ENCODE data around the gene STIMATE.
A peak's percentile ranks its signal among the peaks of the same experiment; 100 is the strongest.

STIMATE gene

DNA sequence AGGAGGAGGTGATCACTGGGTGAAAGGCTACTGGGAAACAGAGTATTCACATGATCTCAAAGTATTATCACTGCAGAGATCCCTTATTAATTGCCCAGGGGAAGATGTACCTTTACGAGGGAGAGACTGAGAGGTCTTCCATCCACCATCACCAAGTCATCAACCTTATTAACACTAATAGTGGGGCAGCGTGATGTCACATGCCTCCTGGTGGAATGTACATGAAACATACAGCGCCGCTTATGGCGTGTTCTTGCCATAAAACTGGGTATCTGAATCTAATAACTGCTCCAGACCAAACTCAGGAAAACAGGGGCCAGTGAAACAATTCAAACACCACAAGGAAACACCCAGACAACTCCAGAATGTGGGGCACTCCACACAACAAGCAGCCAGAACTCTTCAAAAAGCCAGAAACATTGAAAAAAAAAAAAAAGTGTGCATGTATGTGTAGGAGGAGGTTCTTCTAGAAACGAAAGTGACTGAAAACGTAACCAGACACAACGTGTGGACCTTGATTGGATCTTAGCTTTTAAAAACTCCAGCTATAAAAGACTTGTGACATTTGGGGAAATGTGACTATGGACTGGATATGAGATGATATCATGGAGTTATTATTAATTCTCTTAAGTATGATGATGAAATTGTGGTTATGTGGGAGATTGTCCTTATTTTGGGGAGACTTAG, 4.6 kb downstream of the STIMATE start:
- peak overlapping the region in 1 of 2 donors; percentile 44 for H3K4me3 ChIP-seq (ENCODE audit: low read depth in 1 of 2, low read length in 2 of 2)
- peaks cover 14 to 22% of the 10 kb centered on the region in 2 donors for H3K4me1 ChIP-seq (ENCODE audit: control insufficient read depth in 1 of 2, insufficient read depth in 2 of 2, low read length in 2 of 2)
- H3K36me3 ChIP-seq (ENCODE audit: control insufficient read depth in 1 of 2, insufficient read depth in 2 of 2, low read length in 2 of 2), result no peaks in the 10 kb centered on the region
- no peaks in the 10 kb centered on the region for H3K9me3 ChIP-seq (ENCODE audit: control insufficient read depth in 1 of 2, low read length in 2 of 2)
- no peaks in the 10 kb centered on the region for H3K27me3 ChIP-seq (ENCODE audit: low read depth, low read length)
- peak overlapping the region; percentile 42 for H3K27ac ChIP-seq (ENCODE audit: low read length)

DNA sequence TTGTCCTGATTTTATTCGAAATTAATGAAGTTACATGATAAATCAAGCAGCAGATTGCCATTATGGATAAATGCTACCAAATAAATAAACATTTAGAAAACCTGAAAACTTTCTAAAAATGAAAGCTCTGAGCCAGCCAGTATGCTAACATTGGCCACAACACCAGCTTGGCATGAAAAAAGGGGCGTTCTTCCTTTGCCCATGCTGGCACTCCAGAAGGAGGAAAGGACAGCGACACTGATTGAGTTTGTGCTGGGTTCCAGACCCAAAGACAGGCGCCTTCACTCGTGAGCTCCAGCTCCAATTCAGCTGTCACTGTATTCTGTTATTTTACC, 5.1 kb downstream of the STIMATE start:
- Histone ChIP-seq H3K27me3 (ENCODE audit: low read depth, low read length) (no peaks in the 10 kb centered on the region), H3K36me3 (ENCODE audit: control insufficient read depth in 1 of 2, insufficient read depth in 2 of 2, low read length in 2 of 2) (no peaks in the 10 kb centered on the region), H3K27ac (ENCODE audit: low read length) (no peak overlapping the region), H3K9me3 (ENCODE audit: control insufficient read depth in 1 of 2, low read length in 2 of 2) (no peaks in the 10 kb centered on the region), H3K4me3 (ENCODE audit: low read depth in 1 of 2, low read length in 2 of 2) (peak overlapping the region in 1 of 2 donors; percentile 44), H3K4me1 (ENCODE audit: control insufficient read depth in 1 of 2, insufficient read depth in 2 of 2, low read length in 2 of 2) (peaks cover 14 to 21% of the 10 kb centered on the region in 2 donors)

DNA sequence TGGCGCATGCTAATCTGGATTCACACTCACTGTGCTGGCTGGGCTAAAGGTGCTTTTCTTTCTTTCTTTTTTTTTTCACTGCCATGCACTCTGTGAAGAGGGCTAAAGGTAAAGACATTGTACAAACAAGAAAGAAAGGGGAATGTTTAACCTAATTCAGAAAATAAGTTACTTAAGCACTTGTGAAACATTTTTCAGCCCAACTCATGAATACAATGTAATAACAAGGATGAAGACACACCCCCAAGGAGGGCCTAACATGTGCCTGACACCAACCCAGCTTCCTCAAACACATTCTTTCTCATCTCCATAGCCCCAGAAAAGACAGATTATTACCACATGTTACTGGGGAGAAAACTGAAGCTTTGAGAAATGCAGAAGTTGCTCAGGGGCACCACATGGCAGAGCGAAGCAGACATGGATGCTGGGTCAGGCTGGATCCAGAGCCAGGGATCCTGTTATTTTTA, 5.7 kb downstream of the STIMATE start:
- peaks cover 14 to 18% of the 10 kb centered on the region in 2 donors for H3K4me1 ChIP-seq (ENCODE audit: control insufficient read depth in 1 of 2, insufficient read depth in 2 of 2, low read length in 2 of 2)

DNA sequence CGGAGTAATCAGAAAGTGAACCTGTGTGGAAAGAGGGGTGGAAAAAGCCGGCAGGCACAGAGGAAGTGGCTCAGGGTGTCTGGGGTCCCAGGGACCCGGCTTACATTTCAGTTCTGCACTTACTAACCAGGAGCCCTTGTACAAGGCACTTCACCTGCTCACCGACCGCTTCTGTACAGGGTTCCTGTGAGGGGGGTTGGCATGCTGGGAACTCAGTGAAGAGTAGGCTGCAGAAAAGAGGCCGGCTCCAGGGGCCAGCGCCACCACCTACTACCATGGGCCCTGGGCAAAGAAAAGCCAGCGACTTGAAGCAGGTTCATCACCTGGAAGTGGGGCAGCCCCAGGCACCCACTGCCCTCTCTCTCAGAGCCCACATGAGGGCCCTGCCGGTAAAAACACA, 6.2 kb downstream of the STIMATE start:
- Histone ChIP-seq H3K4me1 (ENCODE audit: control insufficient read depth in 1 of 2, insufficient read depth in 2 of 2, low read length in 2 of 2) (peaks cover 13 to 14% of the 10 kb centered on the region in 2 donors), H3K36me3 (ENCODE audit: control insufficient read depth in 1 of 2, insufficient read depth in 2 of 2, low read length in 2 of 2) (no peaks in the 10 kb centered on the region), H3K9me3 (ENCODE audit: control insufficient read depth in 1 of 2, low read length in 2 of 2) (no peaks in the 10 kb centered on the region), H3K27me3 (ENCODE audit: low read depth, low read length) (no peaks in the 10 kb centered on the region), H3K4me3 (ENCODE audit: low read depth in 1 of 2, low read length in 2 of 2) (no peak overlapping the region), H3K27ac (ENCODE audit: low read length) (no peak overlapping the region)

More for the DNA sequence above, 5.7 kb downstream of the STIMATE start:
- no peaks in the 10 kb centered on the region for H3K36me3 ChIP-seq (ENCODE audit: control insufficient read depth in 1 of 2, insufficient read depth in 2 of 2, low read length in 2 of 2)
- H3K4me3 ChIP-seq (ENCODE audit: low read depth in 1 of 2, low read length in 2 of 2), result no peak overlapping the region
- no peaks in the 10 kb centered on the region for H3K27me3 ChIP-seq (ENCODE audit: low read depth, low read length)
- no peak overlapping the region for H3K27ac ChIP-seq (ENCODE audit: low read length)
- no peaks in the 10 kb centered on the region for H3K9me3 ChIP-seq (ENCODE audit: control insufficient read depth in 1 of 2, low read length in 2 of 2)

DNA sequence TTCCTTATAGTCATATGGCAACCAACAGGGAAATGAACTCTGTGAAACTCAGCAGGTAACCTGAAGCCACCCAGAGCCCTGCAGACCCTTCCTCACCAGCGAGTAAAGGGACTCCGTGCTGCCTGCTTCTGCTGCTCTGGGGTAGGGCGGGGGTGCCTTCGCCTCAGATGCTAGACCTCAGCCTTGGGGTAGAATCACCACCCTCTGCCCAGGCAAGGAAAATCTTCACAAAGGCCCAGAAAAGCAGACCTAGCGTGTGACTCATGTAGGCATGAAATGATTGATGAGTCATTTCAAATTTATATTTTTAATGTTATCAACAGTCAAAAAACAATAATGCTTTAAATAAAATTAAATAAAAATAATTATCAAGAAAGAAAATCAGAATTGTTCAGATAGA, 6.6 kb downstream of the STIMATE start:
- Histone ChIP-seq H3K4me3 (ENCODE audit: low read depth in 1 of 2, low read length in 2 of 2) (no peak overlapping the region), H3K9me3 (ENCODE audit: control insufficient read depth in 1 of 2, low read length in 2 of 2) (no peaks in the 10 kb centered on the region), H3K27ac (ENCODE audit: low read length) (no peak overlapping the region), H3K4me1 (ENCODE audit: control insufficient read depth in 1 of 2, insufficient read depth in 2 of 2, low read length in 2 of 2) (peaks cover 11 to 14% of the 10 kb centered on the region in 2 donors), H3K36me3 (ENCODE audit: control insufficient read depth in 1 of 2, insufficient read depth in 2 of 2, low read length in 2 of 2) (peaks cover under 1% of the 10 kb centered on the region in 2 donors), H3K27me3 (ENCODE audit: low read depth, low read length) (no peaks in the 10 kb centered on the region)

DNA sequence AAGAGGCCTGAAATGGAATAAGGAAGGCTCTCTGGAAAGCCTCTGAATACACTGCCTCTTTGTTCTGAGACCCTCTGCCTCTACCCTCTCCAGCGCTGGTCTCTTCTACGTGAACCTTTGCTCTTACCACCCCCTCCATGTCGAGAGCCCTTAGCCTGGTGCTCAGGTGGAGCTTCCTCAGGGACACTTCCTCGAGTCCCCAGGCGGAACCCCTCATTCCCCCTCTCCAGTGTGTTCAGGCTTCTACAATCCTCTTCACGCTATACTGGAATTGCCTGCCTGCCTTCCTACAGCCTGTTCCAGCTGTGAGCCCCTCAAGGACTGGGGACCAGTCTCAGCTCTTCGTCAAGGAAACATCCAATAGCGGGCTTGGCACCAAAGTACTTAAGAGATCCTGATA, 7.4 kb downstream of the STIMATE start:
- Histone ChIP-seq H3K36me3 (ENCODE audit: control insufficient read depth in 1 of 2, insufficient read depth in 2 of 2, low read length in 2 of 2) (peaks cover 6% of the 10 kb centered on the region in 2 donors), H3K27ac (ENCODE audit: low read length) (no peak overlapping the region)

DNA sequence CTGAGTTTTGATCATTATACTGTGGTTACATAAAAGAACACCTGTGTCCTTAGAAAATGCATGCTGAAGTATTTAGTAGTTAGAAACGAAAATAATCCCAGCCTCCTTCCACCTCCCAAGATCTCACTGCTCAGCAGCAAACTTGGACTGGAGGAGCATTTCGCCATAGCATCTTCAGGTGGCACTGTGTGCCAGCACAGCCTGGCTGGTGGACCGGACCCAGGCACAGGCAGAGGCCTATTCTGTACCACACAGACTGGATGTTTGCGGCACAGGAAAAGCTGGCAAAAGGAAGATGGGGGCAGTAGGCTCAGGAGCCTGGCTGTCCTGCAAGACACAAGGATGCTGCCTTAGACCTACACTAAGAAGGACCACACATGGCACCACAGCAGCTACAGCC, 10.2 kb downstream of the STIMATE start:
- Histone ChIP-seq H3K27me3 (ENCODE audit: low read depth, low read length) (no peaks in the 10 kb centered on the region), H3K4me3 (ENCODE audit: low read depth in 1 of 2, low read length in 2 of 2) (no peak overlapping the region), H3K9me3 (ENCODE audit: control insufficient read depth in 1 of 2, low read length in 2 of 2) (no peaks in the 10 kb centered on the region), H3K36me3 (ENCODE audit: control insufficient read depth in 1 of 2, insufficient read depth in 2 of 2, low read length in 2 of 2) (peaks cover 6% of the 10 kb centered on the region in 2 donors), H3K4me1 (ENCODE audit: control insufficient read depth in 1 of 2, insufficient read depth in 2 of 2, low read length in 2 of 2) (peaks cover 0 to 9% of the 10 kb centered on the region in 2 donors), H3K27ac (ENCODE audit: low read length) (no peak overlapping the region)

More for the DNA sequence above, 7.4 kb downstream of the STIMATE start:
- no peaks in the 10 kb centered on the region for H3K27me3 ChIP-seq (ENCODE audit: low read depth, low read length)
- no peaks in the 10 kb centered on the region for H3K9me3 ChIP-seq (ENCODE audit: control insufficient read depth in 1 of 2, low read length in 2 of 2)
- H3K4me1 ChIP-seq (ENCODE audit: control insufficient read depth in 1 of 2, insufficient read depth in 2 of 2, low read length in 2 of 2), result peaks cover 7 to 14% of the 10 kb centered on the region in 2 donors
- H3K4me3 ChIP-seq (ENCODE audit: low read depth in 1 of 2, low read length in 2 of 2), result no peak overlapping the region

DNA sequence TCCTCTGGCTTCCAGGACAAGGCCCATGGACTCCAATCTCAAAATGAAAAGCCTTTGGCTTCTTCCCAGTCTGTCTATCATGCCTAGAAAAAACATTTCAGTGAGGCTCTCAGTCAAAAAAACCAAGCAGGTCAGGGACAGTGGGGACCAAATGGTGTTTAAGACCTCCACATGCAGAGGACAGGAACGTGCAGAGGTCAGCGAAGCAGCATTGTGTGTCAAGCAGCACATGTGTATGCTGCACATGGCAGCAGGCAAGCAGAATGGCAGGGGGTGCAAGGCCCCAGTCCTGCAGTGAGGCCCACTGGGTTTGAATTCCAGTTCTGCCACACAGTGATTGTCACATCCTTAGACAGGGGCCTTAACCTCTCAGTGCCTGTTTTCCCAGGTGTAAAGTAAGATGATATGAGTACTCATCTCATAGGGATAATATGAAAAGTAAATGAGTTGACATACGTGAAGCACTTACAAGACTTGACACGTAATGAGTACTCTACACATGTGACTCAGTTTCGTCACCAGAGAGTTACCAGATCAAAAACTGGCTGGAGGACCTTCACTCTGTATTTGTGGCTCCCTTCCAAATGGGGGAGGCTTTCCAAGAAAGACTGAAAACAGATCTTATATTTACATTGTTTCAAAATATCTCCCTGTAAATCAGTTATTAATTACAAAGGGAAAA, 11.2 kb downstream of the STIMATE start:
- Histone ChIP-seq H3K9me3 (ENCODE audit: control insufficient read depth in 1 of 2, low read length in 2 of 2) (no peaks in the 10 kb centered on the region), H3K36me3 (ENCODE audit: control insufficient read depth in 1 of 2, insufficient read depth in 2 of 2, low read length in 2 of 2) (peaks cover 6% of the 10 kb centered on the region in 2 donors), H3K27ac (ENCODE audit: low read length) (no peak overlapping the region), H3K4me1 (ENCODE audit: control insufficient read depth in 1 of 2, insufficient read depth in 2 of 2, low read length in 2 of 2) (no peaks in the 10 kb centered on the region), H3K4me3 (ENCODE audit: low read depth in 1 of 2, low read length in 2 of 2) (no peak overlapping the region), H3K27me3 (ENCODE audit: low read depth, low read length) (no peaks in the 10 kb centered on the region)

DNA sequence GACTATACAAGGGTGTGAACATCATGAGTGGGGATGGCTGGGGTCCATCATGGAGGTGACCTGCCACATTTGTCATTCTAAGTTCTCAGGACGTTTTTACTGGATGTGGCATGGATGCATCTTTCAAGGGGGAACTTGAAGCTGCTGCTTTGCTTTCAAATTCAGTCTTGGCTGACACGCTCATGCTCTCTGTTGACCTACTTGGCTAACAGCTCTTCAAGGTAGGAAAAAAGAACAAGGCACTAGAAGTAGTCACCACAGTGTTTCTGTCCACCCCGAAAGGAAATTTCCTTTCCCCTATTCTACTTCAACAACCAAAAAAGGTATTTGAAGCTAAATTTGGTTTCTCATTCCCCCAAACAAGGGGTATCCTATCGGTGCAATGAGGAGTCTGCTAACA, 15.0 kb downstream of the STIMATE start:
- Histone ChIP-seq H3K4me3 (ENCODE audit: low read depth in 1 of 2, low read length in 2 of 2) (no peak overlapping the region), H3K36me3 (ENCODE audit: control insufficient read depth in 1 of 2, insufficient read depth in 2 of 2, low read length in 2 of 2) (peaks cover 6 to 7% of the 10 kb centered on the region in 2 donors), H3K4me1 (ENCODE audit: control insufficient read depth in 1 of 2, insufficient read depth in 2 of 2, low read length in 2 of 2) (no peaks in the 10 kb centered on the region), H3K9me3 (ENCODE audit: control insufficient read depth in 1 of 2, low read length in 2 of 2) (no peaks in the 10 kb centered on the region), H3K27ac (ENCODE audit: low read length) (no peak overlapping the region), H3K27me3 (ENCODE audit: low read depth, low read length) (no peaks in the 10 kb centered on the region)

DNA sequence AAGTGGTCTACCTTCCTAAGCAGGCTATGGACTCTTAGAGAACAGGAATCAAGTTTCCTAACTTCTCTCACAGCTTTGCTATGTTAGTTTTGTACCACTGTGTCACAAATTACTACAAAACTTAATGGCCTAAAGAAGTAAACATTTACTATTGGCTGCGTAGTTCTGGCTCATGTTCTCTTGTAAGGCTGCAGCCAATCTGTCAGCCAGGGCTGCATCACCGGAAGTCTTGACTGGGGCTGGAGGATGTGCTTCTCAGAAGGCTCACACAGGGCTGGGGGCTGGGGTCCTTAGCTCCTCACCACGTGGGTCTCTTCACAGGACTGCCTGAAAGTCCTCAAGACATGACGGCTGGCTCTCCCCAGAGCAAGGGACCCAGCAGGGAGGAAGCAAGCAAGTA, 15.5 kb downstream of the STIMATE start:
- Histone ChIP-seq H3K4me3 (ENCODE audit: low read depth in 1 of 2, low read length in 2 of 2) (no peak overlapping the region), H3K4me1 (ENCODE audit: control insufficient read depth in 1 of 2, insufficient read depth in 2 of 2, low read length in 2 of 2) (no peaks in the 10 kb centered on the region), H3K27me3 (ENCODE audit: low read depth, low read length) (no peaks in the 10 kb centered on the region), H3K36me3 (ENCODE audit: control insufficient read depth in 1 of 2, insufficient read depth in 2 of 2, low read length in 2 of 2) (peaks cover 6 to 10% of the 10 kb centered on the region in 2 donors), H3K9me3 (ENCODE audit: control insufficient read depth in 1 of 2, low read length in 2 of 2) (no peaks in the 10 kb centered on the region), H3K27ac (ENCODE audit: low read length) (no peak overlapping the region)

DNA sequence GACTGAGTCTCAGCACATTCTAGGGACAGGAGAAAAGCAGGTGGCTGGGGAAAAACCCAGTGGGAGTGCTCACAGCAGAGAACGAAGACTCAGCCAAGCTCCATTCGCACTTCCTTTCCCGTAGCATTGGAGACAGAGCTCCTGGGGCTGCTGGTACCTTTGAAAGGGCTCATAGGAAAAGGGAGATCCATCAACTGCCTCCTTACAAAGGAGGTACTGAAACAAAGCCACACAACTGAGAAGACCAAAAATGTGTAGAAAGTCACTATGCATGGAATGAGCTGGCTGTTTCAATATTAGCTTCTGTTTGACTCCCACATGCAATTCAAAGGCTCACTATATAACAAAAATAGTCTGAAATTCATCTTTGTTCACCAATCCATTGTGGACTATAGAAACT, 16.9 kb downstream of the STIMATE start:
- H3K27ac ChIP-seq (ENCODE audit: low read length), result no peak overlapping the region
- no peaks in the 10 kb centered on the region for H3K27me3 ChIP-seq (ENCODE audit: low read depth, low read length)
- peaks cover 3 to 7% of the 10 kb centered on the region in 2 donors for H3K36me3 ChIP-seq (ENCODE audit: control insufficient read depth in 1 of 2, insufficient read depth in 2 of 2, low read length in 2 of 2)
- no peaks in the 10 kb centered on the region for H3K9me3 ChIP-seq (ENCODE audit: control insufficient read depth in 1 of 2, low read length in 2 of 2)
- H3K4me1 ChIP-seq (ENCODE audit: control insufficient read depth in 1 of 2, insufficient read depth in 2 of 2, low read length in 2 of 2), result no peaks in the 10 kb centered on the region
- no peak overlapping the region for H3K4me3 ChIP-seq (ENCODE audit: low read depth in 1 of 2, low read length in 2 of 2)

All from muscle layer of duodenum (tissue), 2 donors.